Hindlimb muscle (tissue), 1 donor: ENCODE measurements around the gene GFOD2. TPM values are rescaled to one million over a fixed set of nuclear protein-coding genes. Genes with fewer than 3 reads are reported as not detected.

ENCODE experiments used
- DNase-seq: peaks from one replicate; pipeline ENCODE4 v3.0.0-alpha.2; 2013
- polyA plus RNA-seq: library from polyadenylated mRNA; unstranded; fragments of 120-200 nt; gene quantifications from one replicate; pipeline ENCODE4 v1.2.1, GENCODE V29; 2013; ENCODE audit not compliant: insufficient read length

GFOD2 gene
- polyA plus RNA-seq, 1 donor: 15.8 TPM

GRCh38 chr16:67657751-67658518 is 61.2 kb downstream of the GFOD2 start:
- no peak for DNase-seq

DNA sequence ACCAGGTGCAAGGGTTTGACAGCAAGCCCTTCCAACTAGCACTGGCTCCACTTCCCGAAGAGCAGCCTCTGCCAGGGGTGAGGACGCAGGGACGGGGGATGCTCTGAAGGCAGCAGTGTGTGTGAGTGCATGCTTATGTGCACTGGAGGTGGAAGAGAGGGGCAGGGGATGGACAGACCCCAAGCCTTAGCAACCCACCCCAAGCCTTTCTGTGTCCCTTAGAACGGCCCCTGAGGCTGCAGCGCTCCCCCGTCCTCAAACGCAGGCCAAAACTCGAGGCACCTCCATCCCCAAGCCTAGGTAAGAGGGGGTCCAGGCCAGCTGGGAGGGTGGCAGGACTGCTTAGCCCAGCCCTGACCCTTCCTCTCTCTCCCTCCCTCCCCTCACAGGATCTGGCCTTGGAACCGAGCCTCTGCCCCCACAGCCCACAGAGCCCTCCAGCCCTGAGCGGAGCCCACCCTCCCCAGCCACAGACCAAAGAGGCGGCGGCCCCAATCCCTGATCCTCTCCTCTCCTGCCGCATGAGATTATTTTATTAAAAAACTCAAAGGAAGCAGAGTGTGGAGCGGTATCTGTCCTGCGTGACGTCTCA is 62.0 kb downstream of the GFOD2 start:
- no peak for DNase-seq

DNA sequence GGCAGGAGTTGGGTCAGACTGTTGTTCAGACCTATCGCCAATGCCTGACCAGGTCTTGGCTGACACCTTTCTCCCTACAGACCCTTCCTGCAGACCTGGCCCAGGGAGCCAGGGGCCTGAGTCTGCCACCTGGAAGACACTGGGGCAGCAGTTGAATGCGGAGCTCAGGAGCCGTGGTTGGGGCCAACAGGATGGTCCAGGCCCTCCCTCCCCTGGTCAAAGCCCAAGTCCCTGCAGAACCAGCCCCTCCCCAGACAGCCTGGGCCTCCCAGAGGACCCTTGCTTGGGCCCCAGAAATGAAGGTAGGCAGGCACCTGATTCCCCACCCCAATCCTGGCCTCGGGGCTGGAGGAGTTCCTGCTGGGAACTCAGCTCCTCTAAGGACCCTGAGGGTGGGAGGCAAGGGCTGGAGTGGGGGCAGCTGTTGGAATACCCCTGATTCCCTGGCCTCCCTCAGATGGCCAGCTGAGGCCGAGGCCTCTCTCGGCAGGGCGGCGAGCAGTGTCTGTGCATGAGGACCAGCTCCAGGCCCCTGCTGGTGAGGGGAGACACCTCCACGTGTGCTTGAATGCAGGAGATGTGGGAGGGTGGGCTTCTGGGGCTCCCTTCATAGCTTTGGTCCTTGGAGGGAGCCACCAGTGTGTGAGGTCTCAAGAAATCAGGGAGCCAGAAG is 62.6 kb downstream of the GFOD2 start:
- no peak for DNase-seq

DNA sequence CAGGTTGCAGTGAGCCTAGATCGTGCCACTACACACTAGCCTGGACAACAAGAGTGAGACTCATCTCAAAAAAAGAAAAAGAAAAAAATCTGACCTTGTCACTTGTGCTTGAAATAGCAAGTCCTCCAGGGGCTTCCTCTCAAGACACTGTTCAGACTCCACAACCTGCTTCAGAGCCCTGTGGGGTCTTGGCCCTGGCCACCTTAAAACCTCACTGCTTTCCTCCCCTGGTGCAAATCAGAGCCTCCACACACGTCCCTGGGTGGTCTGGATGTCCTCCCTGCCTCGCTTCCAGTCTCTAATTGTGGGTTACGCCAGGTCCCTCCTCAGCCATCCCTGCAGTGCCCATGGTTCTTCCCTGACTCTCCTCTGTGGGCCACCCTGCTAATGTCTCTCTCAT is 63.8 kb downstream of the GFOD2 start:
- no peak for DNase-seq

DNA sequence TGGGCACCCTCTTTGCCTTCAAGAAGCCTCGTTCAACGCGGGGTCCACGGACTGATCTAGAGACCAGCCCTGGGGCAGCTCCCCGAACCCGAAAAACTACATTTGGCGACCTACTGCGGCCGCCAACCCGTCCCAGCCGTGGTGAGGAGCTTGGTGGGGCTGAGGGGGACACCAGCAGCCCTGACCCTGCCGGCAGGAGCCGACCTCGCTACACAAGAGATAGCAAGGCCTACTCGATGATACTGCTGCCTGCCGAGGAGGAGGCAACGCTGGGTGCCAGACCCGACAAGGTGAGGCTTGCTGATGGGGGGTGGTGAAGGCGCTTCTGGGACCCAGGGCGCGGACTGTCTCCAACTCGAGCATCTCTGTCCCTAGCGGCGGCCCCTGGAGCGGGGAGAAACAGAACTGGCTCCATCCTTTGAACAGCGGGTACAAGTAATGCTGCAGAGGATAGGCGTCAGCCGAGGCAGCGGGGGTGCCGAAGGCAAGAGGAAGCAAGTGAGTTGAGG is 64.7 kb downstream of the GFOD2 start:
- no peak for DNase-seq

DNA sequence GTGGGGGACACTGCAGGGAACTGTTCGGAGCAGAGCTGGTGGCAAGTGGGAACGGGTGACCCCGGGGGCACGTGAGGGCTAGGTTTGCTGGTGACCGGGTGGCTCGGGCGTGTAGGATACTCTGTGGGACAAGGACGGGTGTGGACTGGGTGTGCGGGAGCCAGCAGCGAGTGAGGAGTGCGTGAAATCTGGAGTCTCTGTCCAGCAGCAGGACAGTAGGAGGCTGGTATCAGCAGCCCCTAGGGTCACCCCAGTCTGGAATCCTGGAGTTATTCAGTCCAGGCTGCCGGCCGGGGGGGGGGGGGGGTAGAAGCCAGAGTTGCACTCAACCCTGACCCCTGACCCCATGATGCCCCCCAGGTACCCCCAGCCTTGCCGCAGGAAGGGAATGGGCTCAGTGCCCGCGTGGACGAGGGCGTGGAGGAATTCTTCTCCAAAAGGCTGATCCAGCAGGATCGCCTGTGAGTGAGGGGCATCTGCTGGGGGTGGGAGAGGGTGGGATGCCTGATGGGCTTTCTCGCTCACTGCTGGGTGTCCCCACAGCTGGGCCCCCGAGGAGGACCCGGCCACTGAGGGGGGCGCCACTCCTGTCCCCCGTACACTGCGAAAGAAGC is 65.2 kb downstream of the GFOD2 start:
- no peak for DNase-seq

- no peak for DNase-seq
These were observed 65.9 kb downstream of the GFOD2 start for GRCh38 chr16:67653128-67653788.

DNA sequence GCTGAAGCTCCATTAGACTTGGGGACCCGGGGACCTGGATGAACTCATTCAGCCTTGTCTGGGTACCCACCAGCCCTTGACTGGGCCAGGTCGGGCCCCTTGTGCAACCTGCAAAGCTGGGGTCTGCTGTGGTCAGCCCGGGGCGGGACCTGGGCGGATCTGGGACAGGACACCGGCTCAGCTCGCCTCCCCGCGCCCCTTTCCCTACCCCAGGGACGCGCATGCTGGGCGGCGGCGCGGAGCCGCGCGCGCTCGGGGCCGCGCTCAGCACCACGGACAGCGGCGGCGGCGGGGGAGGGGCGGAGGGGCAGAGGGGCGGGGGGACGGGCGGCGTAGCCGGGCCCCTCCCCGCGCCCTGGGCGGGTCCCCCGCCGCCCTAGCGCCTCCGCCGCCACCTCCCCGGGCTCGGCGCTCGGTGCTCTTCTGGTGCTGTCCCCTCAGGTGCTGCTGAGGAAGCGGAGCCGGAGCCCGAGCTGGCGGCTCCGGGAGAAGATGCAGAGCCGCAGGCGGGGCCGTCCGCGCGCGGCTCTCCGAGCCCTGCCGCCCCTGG is 66.5 kb downstream of the GFOD2 start:
- no peak for DNase-seq

DNA sequence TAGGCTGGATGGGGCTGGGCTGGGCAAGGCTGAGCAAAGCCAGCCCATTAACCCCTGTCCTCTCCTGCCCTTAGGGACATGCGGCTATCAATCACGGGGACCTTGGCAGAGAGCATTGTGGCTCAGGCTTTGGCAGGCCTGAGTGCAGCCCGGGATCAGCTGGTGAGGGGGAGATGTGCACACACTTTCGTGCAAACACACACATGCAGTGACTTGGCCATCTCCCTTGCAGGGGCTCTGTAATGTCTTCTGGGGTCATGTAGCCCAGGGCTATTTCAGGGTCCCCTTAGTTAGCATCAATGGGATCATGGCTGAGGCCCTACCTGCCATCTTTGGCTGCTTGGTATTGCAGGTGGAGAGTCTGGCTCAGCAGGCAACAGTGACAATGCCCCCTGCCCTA is 67.3 kb downstream of the GFOD2 start:
- no peak for DNase-seq

DNA sequence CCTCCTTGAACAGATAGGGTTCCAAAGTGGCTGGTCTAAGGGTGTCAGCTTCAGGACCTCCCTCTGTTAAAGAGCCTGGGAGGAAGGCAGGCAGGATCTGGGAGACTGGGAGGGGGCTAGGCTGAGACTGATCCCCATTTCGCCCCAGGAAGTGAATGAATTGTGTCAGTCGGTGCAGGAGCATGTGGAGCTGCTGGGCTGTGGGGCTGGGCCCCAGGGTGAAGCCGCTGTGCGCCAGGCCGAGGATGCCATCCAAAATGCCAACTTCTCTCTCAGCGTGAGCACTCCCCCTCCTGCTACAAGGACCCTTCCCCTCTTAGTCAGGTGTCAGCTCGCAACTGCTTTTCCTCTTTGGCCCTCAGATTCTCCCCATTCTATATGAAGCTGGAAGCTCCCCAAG is 68.1 kb downstream of the GFOD2 start:
- DNase-seq: no peak

DNA sequence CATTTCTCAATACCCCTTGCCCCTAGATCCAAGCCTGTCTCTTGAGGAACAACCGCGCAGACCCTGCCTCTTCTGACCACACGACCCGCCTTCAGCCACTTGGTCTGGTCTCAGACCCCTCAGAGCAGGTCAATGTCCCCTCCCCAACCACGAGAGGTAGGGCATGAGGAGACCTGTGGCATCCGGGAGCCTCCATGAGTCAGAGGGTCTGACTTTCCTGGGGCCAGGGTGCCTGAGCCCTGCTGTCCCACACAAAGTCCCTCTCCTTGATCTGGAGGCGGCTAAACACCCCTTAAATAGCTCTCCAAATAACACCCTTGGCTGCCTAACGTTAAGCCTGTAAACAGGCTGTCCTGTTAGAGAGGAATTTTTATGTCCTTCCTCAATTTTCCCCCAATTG is 69.1 kb downstream of the GFOD2 start:
- no peak for DNase-seq

DNA sequence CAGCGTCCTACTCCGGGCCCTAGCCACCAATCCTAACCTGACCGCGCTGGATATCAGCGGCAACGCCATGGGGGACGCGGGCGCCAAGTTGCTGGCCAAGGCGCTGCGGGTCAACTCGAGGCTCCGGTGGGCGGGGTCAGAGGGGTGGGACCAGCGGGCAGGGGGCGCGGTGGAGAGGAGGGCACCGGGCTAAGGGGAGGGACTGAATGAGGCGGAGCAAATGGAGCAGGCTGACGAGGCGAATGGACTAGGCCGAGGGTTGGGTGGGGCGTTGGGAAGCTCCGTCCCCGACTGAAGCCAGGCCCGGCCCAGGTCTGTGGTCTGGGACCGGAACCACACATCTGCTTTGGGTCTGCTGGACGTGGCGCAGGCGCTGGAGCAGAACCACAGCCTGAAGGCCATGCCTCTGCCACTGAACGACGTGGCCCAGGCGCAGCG is 69.6 kb downstream of the GFOD2 start:
- no peak for DNase-seq

GRCh38 chr16:67648764-67649407 is 70.2 kb downstream of the GFOD2 start:
- DNase-seq: no peak

- DNase-seq: no peak
These were observed 70.9 kb downstream of the GFOD2 start for GRCh38 chr16:67648088-67648763.

DNA sequence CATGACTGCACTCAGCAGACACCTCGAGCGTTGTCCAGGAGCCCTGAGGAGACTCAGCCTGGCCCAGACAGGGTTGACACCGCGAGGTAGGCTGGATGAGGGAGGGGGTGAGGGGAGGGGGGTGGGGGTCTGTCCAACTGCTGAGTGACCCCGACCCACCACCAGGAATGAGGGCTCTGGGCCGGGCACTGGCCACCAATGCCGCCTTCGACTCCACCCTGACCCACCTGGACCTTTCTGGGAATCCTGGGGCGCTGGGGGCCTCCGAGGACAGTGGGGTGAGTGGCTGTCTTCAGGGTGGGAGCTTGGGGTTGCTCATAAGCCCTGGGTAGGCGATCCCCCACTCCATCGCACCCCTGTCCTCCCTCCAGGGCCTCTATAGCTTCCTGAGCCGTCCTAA is 71.4 kb downstream of the GFOD2 start:
- DNase-seq: no peak

GRCh38 chr16:67647111-67647651 is 71.9 kb downstream of the GFOD2 start:
- DNase-seq: no peak

DNA sequence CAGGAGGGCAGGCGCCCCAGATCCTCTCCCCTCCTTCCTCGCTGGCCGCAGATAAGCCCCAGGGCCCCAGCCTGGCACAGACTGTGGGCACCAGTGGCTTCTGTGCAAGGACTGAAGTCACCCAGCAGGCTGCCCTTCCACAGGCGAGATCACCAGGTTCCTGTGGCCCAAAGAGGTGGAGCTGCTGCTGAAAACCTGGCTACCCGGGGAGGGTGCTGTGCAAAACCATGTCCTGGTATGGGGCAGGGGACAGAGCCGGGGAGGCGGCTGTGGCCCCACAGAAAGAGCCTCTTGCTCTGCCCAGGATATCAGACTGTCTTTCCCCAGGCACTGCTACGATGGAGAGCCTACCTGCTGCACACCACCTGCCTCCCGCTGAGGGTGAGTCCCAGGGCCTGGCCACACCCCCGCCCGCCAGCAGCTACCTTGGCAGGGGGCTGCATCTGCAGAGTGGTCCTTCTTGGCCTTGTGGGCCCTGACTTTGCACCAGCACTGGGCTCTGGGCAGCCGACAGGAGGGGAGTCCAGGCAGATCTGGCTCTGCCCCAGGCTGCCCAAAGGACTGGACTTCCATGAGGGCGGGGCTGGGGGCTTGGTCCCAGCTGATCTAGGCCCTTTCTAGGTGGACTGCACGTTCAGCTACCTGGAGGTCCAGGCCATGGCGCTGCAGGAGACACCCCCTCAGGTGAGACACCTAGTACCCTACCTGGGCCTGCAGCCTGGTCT is 73.6 kb downstream of the GFOD2 start:
- no peak for DNase-seq

DNA sequence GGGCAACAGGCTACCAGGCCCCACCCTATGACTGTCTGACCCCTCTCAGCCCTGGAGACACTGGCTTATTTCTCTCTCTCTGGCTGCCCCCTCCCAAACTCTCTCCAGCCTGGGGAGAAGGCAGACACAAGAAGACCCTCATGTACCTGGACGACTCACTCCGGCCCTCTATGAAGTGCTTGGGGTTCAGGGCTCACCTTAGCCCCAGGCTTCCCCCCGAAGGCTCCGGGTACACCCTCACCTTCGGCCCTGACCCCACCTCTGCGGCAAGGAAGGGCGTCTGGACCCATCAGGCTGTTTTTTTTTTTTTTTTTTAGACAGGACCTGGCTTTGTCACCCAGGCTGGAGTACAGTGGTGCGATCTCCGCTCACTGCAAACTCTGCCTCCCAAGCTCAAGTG is 75.1 kb downstream of the GFOD2 start:
- DNase-seq: no peak

GRCh38 chr16:67641779-67642708 is 77.1 kb downstream of the GFOD2 start:
- no peak for DNase-seq
